HG03095 (cell line): ENCODE data around the gene CALHM2.

ENCODE experiments used
- ATAC-seq: cut with Tn5 transposase; IDR thresholded peaks from one replicate; pipeline ENCODE4 v1.9.1; 2021; ENCODE audit warnings: moderate library complexity; ENCODE audit not compliant: unreplicated experiment

Gene CALHM2

GRCh38 chr10:103476046-103476768, 24.0 kb upstream of the CALHM2 start:
- ATAC-seq = peak; percentile 43

- no peak for ATAC-seq
Observed at GRCh38 chr10:103475437-103475836, 23.3 kb upstream of the CALHM2 start.

- ATAC-seq = no peak
Observed at GRCh38 chr10:103474077-103474476, 21.9 kb upstream of the CALHM2 start.

GRCh38 chr10:103473261-103473671, 21.1 kb upstream of the CALHM2 start:
- ATAC-seq = no peak

DNA sequence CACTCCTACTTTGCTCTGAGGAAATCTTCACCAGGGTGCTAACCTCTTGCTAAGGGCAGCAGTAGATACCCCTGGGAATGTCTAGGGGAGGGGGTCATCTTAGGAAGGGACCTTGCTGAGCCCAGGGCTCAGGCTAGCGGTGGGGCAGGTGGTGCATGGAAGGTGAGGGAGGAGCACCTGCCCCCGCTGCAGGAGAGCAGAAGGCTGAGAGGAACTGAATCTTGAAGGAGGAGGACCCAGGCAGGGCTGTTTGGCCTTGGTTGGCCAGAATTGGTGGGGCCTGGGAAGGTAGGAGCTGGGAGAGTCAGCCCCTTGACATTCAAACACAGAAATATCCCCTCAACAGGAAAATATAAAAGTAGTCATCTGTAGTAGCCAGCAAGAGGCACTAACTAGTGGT, 19.8 kb upstream of the CALHM2 start:
- ATAC-seq = peak; percentile 34

DNA sequence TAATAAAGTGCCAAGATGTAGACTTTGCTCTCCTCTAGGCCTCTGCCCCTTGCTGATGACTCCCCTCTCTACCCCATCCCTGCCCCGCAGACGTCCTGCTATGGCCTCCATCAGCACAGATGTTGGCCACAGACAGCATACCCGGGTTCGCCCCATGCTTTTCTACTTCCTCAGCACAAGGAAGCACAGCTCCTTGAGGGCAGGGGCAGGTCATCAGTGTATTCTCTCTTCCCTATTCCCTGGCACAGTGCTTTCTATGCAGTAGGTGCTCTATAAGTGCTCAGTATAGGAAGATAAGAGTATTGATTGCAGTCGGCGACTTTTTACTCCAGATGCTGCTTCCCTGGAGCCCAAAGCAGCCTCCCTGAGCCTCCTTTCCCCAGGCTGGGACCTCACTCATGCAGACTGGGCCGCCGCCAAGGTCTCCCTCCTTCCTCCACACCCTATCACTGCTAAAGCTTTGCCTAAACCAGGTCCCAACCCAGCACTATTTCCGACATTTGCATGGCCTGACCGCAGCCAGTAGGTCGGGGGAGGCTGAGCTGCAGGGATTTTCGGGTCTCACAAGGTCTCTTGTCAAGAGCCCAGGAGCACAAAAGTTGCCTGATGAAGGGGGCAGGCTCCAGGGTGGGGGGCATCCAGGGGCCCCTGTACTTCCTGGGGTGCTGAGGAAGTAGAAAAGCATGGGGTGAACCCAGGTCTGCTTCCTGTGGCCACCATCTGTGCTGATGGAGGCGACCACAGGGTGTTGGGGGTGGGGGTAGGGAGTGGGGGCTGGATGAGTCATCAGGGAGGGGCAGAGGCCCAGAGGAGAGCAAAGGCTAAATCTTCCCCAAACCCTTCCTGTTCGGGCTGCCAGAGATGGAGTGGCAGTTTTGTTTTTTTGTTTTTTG, 18.8 kb upstream of the CALHM2 start:
- peak; percentile 66 for ATAC-seq

GRCh38 chr10:103469201-103469600, 17.0 kb upstream of the CALHM2 start:
- ATAC-seq = no peak

- ATAC-seq = no peak
Observed at GRCh38 chr10:103467406-103467805, 15.2 kb upstream of the CALHM2 start.

GRCh38 chr10:103466734-103467133, 14.6 kb upstream of the CALHM2 start:
- no peak for ATAC-seq

DNA sequence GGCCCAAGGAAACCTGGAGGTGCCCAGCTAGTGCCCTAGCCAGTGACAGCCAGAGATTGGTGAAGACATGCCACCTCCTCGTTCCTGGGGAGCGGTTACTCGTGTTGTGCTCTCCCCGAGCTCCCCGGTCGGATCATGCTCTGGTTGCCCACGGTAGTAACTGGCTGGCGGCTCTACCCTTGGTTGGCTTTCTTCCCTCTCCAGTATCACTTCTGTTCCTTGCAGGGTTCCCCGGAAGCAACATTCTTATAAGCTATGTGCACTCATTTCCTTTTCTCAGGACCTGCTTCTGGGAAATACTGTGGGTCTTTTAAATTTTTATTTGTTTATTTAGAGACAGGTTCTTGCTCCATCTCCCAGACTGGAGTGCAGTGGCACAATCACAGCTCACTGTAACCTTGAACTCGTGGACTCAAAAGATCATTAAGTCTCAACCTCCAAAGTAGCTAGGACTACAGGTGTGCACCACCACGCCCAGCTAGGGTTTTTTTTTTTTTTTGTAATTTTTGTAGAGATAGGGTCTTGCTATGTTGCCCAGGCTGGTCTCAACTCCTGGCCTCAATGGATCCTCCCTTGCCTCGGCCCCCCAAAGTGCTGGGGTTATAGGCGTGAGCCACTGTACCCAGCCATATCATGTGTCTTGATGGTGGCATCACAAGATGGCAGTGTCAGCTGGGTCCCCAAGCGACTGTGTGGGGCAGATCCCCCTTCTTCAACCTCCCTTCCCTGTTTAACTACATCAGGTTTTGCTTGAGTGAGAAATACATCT, 13.4 kb upstream of the CALHM2 start:
- ATAC-seq = no peak

- ATAC-seq = no peak
Observed at GRCh38 chr10:103463499-103463898, 11.3 kb upstream of the CALHM2 start.

DNA sequence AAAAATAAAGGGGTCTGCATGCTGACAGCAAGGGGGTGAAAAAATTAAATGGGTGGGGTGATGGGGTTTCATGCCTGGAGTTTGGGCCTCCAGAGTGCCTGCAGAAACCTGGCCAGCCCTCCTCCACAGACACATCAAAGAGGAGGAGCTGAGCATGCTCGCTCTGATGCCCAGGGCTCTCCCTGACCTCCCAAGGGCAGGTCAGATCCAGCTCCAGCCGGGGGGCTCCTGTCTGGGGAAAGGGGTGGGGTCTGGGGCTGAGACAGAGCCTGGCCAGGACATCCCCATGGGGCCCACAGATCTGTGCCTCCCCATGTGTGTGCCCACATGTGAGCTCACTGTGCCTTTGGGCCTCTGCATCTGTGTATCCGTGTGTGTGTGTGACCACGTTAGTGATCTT, 7.4 kb upstream of the CALHM2 start:
- no peak for ATAC-seq

DNA sequence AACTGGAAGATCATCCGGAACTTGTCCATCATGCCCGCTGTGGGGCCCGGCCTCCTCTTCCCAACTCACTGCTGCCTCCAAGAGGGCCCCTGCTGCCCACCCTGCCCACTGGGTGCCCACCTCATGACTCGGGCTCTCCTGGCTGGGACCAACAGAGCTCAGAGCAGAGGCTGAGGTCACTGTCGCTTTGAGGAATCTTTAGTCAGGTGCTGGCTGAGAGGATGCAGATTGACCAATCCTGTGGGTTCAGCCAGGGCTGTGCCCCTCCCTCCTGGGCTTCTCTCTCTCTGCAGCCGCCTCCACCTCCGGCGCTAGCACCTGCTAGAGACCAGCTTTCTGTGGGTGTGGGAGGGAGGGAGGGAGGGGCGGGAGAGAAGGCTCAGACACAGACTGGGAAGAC, 6.5 kb upstream of the CALHM2 start, which contains the start of gene CALHM1:
Gene CALHM1 (minus strand): TSS at position 181 of the 400 bp plus-strand sequence. CDS start 149 bp downstream, at position 32.
- ATAC-seq = no peak

DNA sequence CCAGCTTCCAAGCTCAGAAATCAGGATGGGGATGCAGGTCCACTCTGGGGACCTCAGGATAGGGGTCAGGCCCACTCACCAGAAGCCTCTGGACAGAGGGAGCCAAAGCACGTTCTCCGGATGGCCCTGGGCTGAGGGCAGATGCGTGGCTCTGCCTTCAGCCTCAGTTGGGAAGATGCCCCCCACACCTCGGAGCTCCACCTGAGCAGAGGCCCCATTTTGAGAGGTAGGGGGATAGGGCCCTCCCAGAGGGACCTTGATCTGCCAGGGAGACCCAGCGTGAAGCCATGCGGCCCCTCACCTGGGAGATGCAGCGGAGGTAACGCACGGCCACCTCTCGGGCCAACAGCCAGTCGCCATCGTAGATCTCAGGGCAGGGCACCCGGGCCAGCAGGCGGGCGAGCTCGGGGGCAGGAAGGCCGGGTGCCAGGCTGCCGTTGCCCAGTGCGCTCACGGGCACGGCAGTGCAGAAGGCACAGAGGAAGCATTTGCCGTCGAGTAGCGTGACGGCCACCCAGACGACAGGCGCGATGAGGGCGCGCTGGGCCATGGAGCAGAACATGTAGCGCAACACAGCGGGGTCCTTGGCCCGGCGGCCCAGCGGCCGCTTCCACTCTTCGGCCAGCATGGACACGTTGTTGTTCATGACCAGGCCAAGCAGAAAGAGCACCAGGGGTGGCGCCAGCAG, 5.9 kb upstream of the CALHM2 start:
- ATAC-seq = no peak

GRCh38 chr10:103457176-103457712, 5.1 kb upstream of the CALHM2 start:
- ATAC-seq = no peak

GRCh38 chr10:103456074-103456660, 4.0 kb upstream of the CALHM2 start:
- ATAC-seq = no peak

GRCh38 chr10:103455235-103455634, 3.1 kb upstream of the CALHM2 start:
- ATAC-seq = no peak

GRCh38 chr10:103454026-103454425, 1.9 kb upstream of the CALHM2 start:
- ATAC-seq = no peak

DNA sequence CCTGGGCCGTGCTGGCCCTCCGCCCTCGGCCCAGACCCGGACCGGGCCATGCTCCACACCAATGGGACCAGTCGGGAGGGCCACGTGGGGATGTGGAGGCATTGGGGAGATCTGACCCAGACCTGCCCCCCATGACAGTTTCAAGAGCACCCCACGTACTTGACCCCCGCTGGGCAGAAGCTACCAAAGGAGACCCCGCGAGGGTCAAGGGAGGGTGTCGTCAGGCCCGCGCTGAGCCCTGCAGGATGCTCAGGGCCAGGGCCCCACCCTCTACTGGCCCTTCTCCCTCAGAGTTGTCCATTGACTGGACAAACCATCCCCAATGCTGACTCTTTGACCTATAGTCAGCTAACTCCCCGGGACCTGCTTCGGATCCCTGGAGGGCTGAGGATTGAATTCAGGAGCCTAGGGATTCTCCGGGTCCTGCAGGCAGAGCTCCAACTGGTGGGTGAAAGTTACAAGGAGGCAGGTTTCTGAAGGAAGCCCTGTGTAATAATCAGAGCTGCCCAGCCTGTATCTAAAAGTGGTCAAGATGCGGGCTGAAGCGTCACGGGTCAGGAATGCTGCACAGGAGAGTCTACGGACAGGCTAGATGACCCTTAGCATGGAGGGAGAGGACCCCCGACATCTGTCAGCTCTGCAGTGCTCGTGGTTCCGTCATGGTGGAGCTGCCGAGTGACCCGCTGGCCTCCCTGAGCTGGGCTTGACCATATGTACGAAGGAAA, 498 bp upstream of the CALHM2 start:
- no peak for ATAC-seq
